Sigmoid colon (tissue), 4 donors: ENCODE measurements around the gene PSKH1.

Source experiments
- EP300 ChIP-seq, 4 donors: sonication (generic); formaldehyde crosslinking; IDR thresholded peaks; one replicate each; pipeline ENCODE4 v1.6.1; 2017; ENCODE audit warnings: antibody characterized with exemption in 4 of 4
- POLR2A ChIP-seq, 2 donors: fragments of 450-650 bp; IDR thresholded peaks; one replicate each; pipeline ENCODE4 v1.6.1; 2016; ENCODE audit warnings: antibody characterized with exemption in 2 of 2, mild to moderate bottlenecking in 2 of 2, moderate library complexity in 2 of 2
- POLR2AphosphoS5 ChIP-seq, 4 donors: sonication (generic); formaldehyde crosslinking; IDR thresholded peaks; one replicate each; pipeline ENCODE4 v1.6.1; 2017; ENCODE audit warnings: antibody characterized with exemption in 4 of 4
- TF ChIP-seq, protein P1 (sequence below), 4 experiments: fragments of 450-650 bp in 3 of 4; fragments of 200-600 bp in 1 of 4; IDR thresholded peaks; one replicate each; pipeline ENCODE4 v1.5.1; 2016 to 2019; ENCODE audit warnings: antibody characterized with exemption in 4 of 4, mild to moderate bottlenecking in 3 of 4, moderate library complexity in 2 of 4

GRCh38 chr16:67917852-67918236 lies 24.8 kb downstream of the PSKH1 start:
- TF ChIP-seq POLR2A (IDR thresholded peaks at IDR 0.05), result no peak
- no peak for TF ChIP-seq POLR2AphosphoS5 (IDR thresholded peaks at IDR 0.05)
- TF ChIP-seq, protein P1, sequence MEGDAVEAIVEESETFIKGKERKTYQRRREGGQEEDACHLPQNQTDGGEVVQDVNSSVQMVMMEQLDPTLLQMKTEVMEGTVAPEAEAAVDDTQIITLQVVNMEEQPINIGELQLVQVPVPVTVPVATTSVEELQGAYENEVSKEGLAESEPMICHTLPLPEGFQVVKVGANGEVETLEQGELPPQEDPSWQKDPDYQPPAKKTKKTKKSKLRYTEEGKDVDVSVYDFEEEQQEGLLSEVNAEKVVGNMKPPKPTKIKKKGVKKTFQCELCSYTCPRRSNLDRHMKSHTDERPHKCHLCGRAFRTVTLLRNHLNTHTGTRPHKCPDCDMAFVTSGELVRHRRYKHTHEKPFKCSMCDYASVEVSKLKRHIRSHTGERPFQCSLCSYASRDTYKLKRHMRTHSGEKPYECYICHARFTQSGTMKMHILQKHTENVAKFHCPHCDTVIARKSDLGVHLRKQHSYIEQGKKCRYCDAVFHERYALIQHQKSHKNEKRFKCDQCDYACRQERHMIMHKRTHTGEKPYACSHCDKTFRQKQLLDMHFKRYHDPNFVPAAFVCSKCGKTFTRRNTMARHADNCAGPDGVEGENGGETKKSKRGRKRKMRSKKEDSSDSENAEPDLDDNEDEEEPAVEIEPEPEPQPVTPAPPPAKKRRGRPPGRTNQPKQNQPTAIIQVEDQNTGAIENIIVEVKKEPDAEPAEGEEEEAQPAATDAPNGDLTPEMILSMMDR (IDR thresholded peaks at IDR 0.05), result no peak
- no peak for TF ChIP-seq EP300 (IDR thresholded peaks at IDR 0.05)
